GM19455 (cell line): ENCODE data around the gene INAFM2.

Source experiments
- ATAC-seq: cut with Tn5 transposase; IDR thresholded peaks from one replicate; pipeline ENCODE4 v1.9.1; 2021; ENCODE audit not compliant: unreplicated experiment

INAFM2 gene

GRCh38 chr15:40358471-40359353, 35.2 kb downstream of the INAFM2 start:
- peak; percentile 8 for ATAC-seq

- no peak for ATAC-seq
Measured at GRCh38 chr15:40360015-40360414, 36.5 kb downstream of the INAFM2 start.

GRCh38 chr15:40361640-40362039, 38.1 kb downstream of the INAFM2 start:
- no peak for ATAC-seq

DNA sequence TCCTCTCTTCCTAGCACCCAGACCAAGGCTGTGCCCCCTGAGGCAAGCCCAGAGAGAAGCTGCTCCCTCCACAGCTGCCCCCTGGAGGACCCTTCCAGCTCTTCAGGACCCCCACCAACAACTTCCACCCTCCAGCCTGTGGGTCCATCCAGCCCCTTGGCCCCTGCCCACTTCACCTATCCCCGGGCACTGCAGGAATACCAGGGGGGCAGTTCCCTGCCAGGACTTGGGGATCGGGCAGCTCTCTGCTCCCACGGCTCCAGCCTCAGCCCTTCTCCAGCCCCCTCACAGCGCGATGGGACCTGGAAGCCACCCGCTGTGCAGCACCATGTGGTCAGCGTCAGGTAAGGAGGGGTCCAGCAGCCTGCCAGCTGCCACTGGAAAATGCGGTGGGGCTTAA, 40.1 kb downstream of the INAFM2 start:
- no peak for ATAC-seq

DNA sequence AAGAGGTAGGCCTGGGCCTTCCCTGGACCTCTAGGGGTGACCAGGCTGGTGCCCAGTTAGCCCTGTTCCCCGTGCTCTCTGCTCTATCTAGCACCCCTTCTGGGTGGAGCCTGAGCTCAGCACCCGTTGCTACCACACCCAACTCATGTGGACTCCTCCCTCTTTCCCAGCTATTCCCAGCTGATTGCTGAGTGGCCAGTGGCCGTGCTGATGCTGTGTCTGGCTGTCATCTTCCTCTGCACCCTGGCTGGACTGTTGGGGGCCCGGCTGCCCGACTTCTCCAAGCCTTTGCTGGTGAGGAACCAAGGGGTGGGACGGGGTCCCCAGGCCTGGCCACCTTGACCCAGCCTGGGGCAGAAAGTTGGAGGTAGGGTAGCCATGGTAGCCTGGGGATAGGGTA, 40.8 kb downstream of the INAFM2 start:
- no peak for ATAC-seq

GRCh38 chr15:40365016-40365415, 41.5 kb downstream of the INAFM2 start:
- no peak for ATAC-seq

GRCh38 chr15:40365624-40366456, 42.3 kb downstream of the INAFM2 start:
- ATAC-seq: no peak

- no peak for ATAC-seq
Measured at GRCh38 chr15:40366457-40367370, 43.2 kb downstream of the INAFM2 start.

DNA sequence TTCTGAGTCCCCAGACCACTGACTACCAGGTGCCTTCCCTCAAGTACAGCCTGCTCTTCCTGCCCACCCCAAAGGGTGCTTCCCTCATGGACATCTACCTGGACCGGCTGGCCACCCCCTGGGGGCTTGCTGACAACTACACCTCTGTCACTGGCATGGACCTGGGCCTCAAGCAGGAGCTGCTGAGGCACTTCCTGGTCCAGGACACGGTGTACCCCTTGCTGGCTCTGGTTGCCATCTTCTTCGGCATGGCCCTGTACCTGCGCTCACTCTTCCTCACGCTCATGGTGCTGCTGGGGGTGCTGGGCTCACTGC, 43.8 kb downstream of the INAFM2 start:
- no peak for ATAC-seq

- peak; percentile 79 for ATAC-seq
Measured at GRCh38 chr15:40367686-40368611, 44.5 kb downstream of the INAFM2 start.

DNA sequence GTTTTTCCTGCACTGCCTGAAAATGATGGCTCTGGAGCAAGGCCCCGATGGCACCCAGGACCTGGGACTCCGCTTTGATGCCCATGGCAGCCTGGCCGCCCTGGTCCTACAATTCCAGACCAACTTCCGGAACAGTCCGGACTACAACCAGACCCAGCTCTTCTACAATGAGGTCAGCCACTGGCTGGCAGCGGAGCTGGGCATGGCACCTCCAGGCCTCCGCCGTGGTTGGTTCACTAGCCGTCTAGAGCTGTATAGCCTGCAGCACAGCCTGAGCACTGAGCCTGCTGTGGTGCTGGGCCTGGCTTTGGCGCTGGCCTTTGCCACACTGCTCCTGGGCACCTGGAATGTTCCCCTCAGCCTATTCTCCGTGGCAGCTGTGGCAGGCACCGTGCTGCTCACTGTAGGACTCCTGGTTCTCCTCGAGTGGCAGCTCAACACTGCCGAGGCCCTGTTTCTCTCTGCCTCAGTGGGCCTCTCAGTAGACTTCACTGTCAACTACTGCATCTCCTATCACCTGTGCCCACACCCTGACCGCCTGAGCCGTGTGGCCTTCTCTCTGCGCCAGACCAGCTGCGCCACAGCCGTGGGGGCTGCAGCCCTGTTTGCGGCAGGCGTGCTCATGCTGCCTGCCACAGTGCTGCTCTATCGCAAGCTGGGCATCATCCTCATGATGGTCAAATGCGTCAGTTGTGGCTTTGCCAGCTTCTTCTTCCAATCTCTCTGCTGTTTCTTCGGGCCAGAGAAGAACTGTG, 45.4 kb downstream of the INAFM2 start:
- ATAC-seq: no peak

- no peak for ATAC-seq
Measured at GRCh38 chr15:40369474-40369869, 46.0 kb downstream of the INAFM2 start.

GRCh38 chr15:40369971-40370370, 46.5 kb downstream of the INAFM2 start:
- no peak for ATAC-seq

- ATAC-seq: no peak
Measured at GRCh38 chr15:40372981-40373380, 49.5 kb downstream of the INAFM2 start.
